SW480 (cell line): Measurements from ENCODE around the gene HS3ST5.
"Not testable (repeated sequence)": the region's sequence is repeated elsewhere in the genome, so short reads cannot be mapped to it uniquely, and the experiment has no call there.

Source experiments
- DNase-seq: peaks from one replicate; pipeline ENCODE4 v3.0.0-alpha.2; 2016; ENCODE audit warnings: low spot score

Gene HS3ST5

DNA sequence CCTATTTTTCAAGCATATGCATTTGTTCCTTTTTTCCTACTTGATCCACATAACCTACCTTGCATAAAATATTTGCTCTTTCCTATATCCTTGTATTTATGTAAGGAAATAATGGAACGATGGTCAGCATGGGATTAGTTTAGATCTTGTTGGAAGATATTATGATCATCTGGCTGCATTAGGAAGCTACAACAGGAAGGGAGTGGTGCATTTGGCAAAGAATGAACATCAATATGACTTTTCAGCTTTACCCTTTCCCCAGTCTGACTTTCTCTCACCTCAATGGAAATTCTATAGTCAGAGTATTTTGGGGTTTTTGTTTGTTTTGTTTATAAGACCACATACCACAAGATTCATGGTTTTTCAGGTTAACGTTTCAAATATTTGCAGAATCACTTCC is 66.0 kb downstream of the HS3ST5 start:
- no peak for DNase-seq

DNA sequence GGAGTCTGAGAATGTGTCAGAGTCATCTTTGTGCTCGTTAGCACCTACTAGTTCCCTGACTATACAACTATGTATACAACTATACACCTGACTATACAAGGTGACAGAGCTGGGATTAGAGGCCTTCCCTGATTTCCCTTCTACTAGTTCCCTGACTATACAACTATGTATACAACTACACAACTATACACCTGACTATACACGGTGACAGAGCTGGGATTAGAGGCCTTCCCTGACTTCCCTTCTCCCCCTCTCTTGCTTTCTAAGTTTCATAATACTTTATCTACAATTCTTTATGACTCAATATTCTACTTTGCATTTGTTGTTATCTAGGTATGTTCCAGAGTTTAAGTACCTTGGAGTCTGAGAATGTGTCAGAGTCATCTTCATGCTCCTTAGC is 68.0 kb downstream of the HS3ST5 start:
- no peak for DNase-seq

DNA sequence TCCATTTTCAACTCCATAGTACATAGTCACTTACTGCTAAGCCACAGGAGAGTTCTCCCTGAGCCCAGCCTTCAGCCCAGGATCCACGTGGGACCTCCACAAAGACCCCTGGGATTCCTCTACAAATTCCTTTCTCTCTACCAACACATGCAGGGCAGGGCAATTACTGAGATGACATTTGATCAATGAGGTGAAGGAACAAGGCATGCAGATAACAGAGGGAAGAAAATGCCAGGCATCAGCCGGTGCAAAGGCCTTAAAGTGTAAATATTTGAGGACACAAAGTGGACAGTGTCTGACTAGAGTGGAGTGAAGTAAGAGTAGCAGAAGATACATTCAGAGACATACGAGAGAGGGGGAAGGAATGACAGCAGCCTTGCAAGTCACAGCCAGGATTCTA is 70.2 kb downstream of the HS3ST5 start:
- no peak for DNase-seq

DNA sequence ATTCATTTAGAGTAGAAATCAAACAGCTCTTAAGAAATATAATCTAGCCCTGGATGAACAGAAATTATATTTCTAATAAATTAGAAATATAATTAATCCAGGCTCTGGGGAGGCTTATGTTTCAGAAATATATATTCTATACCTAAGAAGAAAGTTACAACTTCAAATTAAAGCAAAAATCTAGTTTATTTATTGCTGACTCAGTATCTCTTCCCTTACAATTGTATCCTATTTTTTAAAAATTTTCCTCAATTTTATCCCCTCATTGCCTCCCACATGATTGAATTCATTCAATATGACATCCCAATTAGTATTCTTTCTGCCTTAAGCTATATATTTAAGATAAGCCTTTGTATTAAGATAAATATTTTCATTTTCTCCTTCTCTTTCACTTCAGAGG is 71.4 kb downstream of the HS3ST5 start:
- DNase-seq = no peak

DNA sequence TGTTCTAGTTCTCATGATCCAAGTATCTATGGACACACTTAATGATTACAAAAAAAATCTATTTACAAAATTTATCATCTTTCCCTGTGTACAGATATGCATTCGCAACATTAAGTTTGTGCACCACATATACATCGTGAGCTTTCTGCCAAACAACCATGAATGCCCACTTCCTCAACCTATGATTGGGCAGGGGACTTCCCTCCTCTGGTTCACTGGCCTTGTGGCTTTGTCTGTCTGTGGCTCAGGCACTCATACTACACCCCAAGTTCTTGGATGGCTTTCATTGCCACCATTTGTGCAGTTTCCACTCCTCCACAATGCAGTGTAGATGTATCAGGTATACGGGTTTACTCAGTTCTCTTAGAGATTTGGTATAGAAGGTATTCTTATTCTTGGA is 74.9 kb downstream of the HS3ST5 start:
- DNase-seq = no peak

DNA sequence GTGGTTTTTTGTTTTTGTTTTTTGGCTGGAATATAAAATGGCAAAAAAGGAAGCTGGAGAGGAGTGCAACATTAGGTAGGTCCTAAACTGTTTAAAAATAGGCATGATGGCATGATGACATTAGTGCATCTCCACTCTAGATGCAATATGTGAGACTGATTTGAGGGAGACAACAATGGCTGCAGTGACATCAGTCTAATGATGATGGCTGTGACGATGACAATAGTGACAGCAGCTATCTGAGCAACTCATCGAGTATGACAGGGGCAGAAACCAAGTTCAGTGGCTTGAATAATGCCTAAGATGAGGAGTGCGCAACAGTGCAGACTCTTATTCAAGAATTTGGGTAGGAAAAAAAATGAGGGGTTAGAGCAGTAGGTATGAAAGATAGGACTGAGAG is 82.0 kb downstream of the HS3ST5 start:
- DNase-seq = no peak

DNA sequence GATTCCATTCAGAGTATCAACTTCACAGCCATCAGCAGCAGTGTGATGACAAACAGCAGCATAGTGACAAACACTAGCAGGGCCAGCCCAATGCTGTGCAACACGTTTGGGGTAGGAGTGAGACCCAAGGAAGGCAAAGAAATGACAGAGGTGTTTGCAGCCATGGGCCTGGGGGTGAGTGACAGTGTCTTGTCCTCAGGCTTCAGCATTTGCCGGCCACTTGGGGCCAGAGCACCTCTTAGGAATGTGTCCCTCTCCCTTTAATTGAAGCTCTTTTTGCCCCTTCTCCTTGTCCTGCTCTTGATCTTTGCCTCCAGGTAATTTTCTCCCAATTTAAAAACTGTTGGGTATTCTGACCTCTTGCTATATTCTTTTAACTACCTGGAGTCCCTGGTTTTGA is 84.4 kb downstream of the HS3ST5 start:
- DNase-seq = no peak

DNA sequence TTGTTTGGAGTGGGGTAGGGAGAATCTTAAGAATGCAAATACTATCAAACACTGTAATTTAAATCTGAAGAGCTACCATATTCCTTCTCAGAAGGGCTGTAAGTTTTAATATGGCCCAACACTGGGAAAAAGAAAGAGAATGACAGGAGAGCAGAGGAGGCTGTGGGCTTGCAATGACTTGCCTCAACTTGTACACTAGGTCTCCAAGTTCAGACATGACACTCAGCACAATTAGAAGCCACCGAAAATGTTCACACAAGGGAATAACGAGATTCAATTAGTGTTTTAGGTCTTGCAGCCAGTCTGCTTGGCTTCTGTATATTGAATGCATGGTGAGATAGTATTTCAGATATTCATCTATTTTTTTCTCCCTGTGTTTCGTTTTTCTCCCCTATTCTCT is 89.4 kb downstream of the HS3ST5 start:
- no peak for DNase-seq

DNA sequence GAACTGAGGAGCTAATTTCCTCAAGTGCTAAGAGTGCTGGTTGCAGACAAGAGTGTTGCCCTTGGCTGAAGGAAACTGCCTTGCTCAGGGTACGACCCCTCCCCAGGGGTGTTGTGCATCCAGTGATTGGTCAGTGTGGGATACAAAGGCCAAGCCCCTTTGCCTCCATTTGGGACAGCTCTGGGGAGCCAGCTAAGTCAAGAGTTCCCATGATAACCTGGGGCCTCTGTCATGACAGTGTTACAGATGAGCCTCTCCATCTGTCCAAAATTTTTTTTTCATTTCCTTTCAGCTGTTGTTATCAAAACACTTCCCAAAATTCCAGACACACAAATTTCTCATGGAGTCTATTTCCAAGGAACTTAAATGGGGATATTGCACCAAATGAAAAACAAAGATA is 93.3 kb downstream of the HS3ST5 start:
- DNase-seq = no peak

DNA sequence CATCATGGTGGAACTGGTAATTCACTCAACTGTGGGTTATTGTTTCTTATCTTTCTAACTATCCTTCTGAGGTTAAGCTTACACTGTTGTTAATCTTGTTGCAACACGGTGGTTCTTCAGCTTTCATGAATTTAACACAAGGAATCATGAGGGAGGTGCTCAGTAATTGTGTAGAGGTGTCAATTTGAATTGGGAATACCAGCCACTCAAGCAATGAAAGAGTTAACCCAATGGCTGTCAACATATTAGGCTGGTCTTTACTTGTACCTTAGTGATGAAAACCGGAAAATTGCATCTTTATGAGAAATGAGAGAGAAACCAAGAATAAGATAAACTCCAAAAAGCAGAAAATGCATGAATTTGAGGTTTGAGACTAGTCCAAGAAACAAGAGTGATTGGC is 95.7 kb downstream of the HS3ST5 start:
- no peak for DNase-seq

DNA sequence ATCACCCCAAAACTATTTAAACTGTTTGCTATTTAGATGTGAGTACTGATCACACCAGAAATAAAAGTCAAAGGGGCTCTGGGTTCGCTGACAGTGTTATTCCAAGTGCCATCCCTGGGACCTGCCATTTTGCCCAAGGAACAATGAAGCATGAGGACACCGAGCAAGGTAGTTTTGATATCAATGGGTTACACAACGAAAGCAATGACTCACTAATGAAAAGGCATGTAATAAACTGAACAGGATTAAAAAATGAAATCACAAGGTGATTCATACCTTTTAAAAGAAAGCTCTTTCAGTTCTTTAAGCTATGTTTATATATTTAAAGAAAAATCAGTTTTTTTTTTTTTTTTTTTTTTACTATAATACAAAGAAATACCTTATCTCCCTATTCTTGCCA is 102.0 kb downstream of the HS3ST5 start:
- no peak for DNase-seq

DNA sequence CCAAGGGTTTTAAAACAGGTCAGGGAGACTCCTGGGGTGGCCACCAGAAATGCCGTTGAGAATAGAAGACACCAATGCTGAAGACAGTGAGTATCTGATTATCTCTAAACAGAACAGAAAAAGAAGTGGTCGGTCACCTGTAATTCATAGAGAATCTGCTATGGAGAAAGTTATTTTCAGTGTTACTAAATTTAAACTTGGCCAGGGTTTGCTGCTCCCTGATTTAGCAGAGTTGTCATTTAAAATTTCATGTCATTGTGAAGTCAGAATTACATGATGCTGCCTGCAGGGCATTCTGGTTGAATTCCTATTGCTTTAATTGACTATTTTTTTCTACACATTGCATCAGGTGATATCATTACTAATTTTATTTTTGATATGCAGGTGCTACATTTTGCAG is 114.1 kb downstream of the HS3ST5 start:
- no peak for DNase-seq

DNA sequence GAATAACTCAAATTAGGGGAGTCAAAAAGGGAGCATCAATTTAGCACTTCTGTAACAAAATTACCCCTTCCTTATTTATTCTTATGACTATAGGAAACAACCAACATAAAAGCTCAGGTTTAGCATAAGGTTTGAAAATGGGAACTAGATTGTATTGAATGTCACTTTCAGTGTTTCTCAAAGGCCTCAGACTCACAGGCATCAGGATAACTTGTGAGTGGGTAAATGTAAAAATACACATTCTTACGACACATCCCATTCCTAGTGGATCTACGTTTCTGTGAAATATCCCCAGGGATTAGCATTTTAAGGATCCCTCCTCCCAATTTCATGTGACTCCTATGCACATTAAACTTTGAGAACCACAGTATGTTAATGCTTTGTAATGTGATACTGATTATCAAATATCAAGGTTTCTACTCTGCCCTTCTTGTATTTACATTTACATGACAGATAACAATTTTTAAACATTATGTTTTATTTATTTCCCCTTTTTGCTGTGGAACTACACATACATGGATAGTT is 114.8 kb downstream of the HS3ST5 start:
- no peak for DNase-seq

DNA sequence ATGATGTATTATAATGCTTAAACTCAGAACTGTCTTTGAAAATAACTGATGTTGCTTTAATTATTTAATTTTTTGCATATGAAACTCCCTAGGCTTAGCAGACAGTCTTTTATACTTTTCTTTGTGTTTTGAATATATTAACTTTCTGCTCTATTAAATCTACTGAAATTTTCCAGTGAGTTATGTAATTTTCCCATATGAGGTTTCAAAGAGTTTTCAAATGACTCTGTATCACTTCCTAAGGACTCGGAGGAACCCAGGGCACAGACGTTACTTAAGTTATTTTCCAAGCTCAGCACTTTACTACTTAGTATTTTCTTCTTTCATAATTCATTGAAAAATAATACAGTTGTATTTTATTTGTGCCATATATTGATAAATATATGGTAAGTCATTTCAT is 122.6 kb downstream of the HS3ST5 start:
- no peak for DNase-seq

DNA sequence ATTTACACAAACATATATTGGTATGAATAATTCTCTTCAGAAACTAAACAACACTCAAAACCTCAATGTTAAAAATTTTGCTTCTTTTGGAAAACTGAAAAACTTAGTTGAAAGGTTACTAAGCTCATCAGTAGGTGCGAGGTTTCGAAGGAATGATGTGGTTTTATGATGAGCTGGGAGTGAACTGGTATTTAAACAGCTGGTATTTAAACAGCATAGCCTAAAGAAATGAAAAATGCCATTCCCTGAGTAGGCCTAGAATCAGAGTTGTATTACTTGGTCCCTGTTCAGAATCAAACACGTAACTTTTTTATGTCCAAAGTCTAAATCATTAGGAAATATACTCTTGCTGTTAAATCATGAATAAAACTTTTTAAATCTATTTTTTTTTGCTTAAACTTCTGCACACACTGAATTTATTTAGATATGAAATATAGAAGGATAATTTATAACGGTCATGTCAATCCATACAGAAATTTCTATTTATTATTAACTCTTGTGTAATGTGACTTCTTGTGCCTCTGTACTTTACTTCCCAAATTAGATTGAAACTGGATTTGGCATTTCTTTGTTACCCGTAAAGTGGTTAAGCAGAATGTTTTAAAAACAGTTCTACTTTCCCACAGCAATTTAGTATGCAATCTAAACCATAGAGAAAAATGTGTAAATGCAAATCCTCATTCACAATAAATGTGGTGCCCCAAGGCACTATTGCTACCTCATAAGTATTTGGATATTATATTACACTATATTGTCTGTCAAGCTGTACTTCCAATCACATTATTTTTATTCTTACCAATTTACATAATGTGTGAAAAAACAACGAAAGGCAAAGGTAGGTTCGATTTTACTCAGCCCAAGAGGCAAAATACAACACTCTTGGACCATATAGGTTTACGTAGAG is 124.1 kb downstream of the HS3ST5 start:
- no peak for DNase-seq

DNA sequence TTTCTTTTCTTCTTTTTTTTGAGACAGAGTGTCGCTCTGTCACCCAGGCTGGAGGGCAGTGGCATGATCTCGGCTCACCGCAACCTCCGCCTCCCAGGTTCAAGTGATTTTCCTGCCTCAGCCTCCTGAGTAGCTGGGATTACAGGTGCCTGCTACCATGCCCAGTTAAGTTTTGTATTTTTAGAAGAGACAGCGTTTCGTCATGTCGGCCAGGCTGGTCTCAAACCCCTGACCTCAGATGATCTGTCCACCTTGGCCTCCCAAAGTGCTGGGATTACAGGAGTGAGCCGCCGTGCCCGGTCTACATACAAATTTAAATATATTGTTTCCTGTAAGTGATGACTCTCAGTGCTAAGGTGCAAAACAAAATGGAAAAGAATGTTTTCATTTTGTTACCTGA is 124.8 kb downstream of the HS3ST5 start:
- DNase-seq = not testable (repeated sequence)

DNA sequence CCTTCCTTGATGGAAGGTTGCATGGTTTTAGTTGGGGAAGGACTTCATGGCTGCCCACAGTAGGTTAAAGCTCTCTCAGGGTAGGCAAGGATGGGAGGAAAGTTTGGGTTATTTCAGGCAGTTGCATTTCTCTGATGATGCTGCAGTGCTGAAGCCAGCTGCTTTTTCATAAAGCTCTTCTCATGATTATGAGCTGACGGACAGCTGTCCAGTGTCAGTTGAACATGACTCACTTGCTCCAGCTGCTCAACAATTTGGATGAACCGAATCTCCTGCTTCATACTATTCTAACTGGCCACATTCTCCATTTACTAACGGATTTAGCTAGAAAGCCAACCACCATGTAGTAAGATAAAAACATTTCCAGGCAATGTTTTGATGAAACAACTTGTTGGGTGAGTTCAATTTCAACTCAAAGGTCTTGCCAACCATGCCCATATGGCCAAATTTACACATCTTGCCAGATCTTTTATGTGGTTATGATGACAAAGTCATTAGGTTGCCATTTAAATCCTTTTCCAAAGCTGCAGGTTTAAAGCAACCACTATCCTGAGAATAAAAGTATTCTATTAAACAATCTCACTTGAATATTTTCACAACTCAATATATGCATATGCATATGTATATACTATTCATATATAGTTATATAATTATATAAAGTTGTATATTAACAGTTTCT is 125.9 kb downstream of the HS3ST5 start:
- DNase-seq = peak; percentile 12

DNA sequence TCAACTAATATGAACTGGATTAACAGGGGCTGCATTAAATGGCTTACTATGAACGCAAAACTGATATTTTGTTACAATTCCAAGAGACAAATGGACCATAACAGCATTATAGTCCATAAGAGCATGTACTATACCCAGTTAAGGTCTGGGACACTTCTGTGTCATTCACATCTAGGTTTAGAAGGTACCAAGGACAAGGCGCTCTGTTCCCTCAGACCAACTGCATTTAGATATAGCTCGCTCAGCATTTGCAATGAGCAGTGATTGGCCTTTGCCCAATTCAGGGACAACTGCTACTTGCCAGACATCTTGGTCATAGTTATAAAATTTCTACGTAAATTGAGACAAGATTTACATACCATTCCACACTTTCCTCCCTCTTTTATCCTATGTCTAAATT is 132.4 kb downstream of the HS3ST5 start:
- DNase-seq = no peak

DNA sequence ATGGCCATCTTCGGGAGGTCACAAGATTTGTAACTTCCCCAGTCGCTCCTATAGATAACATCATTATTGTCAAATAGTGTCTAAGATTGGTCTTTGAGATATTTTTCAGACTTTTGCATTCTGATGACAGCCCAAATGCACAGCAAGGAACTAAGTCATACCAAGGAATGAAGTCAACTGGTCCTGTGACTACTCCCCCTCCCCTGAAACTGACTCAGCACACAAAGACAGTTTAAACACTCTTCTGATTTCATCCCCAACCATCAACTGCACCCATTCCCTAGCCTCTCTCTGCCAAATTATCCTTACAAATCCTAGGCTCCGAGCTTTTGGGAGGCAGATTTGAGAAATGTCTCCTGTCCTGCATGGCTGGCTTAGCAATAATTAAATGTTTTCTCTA is 139.4 kb downstream of the HS3ST5 start:
- no peak for DNase-seq

DNA sequence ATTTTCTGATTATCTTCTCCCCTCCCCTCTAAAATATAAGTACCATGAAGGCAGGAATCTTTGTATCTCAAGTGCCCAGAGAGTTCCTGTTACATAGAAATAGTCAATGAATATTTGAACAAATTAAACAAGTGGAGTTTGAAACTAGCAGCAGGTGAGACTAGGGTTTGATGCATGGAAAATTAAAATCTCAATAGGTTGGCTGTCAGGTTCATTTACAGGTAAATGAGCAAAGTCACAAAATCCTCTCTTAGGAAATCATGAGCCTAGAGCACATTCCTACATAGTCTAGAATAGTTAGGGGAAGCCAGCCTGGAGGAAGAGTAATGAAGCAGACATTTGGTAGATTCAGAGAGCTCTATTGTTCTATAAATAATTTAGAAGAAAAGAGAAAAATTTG is 140.4 kb downstream of the HS3ST5 start:
- DNase-seq = no peak

DNA sequence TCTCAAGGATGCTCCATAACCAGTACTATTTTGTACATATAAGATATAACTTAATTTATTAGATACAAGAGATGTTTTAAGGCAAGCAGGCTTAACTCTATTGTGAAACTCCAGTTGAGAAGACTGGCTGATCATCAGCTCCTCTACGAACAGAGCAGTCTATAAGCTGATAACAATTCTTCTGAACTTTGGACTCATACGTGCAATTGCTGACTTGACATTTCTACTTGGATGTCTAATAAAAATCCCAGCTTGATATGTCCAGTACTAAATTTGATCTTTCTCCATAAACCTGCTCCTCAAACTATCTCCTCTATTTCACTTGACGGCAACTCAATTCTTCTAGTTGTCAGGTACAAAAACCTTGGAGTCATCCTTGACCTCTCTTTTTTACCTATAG is 141.9 kb downstream of the HS3ST5 start:
- no peak for DNase-seq

DNA sequence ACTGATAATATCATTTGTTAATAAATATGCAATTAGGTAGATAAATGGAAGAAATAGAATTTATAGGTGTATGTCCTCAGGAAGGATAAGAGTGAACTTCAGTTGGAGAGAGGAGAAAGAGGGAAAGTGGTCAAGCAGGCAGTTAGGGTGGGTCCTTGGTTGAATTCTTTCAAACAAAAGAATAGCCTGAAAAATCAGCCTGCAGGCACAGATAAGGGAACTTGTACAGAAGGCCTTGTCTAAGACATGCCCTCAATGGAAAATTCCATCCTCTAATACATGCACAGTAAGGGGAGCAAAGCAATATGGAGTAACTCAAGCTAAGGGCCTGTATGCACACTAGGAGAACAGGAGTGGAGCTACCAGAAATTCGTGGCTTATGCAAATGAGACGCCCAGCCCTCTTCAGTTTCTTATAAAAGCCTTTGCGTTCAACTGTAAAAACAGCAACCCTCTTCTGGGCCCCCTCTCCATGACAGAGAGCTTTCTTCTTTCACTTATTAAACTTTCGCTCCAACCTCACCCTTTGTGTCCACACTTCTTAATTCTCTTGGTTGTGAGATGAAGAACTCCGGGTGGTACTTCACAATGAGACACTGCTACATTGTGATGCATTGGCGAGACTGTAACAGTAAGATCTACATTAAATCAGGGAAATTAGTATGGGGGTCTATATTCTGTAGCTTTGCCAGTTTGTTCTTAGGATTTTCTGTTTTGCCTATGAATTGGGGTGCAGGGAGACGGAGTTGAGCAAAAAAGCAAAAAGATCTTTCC is 147.0 kb downstream of the HS3ST5 start:
- DNase-seq = no peak

DNA sequence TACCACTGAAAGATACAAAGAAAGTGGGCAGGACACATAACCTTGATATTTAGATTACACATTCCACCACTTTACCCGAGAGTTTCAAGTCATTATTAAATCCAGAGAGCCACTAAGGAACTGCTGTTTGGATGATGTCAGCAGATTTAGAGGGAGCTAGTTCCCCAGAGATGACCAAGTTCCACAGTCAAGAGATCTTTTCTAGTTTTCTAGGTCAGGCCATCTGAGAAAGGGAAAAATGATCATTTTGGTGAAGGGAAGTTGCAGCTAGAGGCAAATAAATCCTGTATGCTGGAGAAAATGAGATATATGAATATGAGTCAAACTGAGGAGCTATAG is 147.8 kb downstream of the HS3ST5 start:
- no peak for DNase-seq
